Bronchial epithelial cell (primary cell): ENCODE measurements around the gene DBP. TPM values are rescaled to one million over a fixed set of nuclear protein-coding genes. Genes with fewer than 3 reads are reported as not detected.

Experiments used
- DNase-seq: peaks from one replicate; pipeline ENCODE4 v3.0.0-alpha.2; 2010; ENCODE audit warnings: low read depth
- FAIRE-seq: peaks from 2 replicates; lab custom pipeline; 2011; peaks lifted over from hg19 to GRCh38; lab: Jason Lieb, UNC
- H3K27me3 ChIP-seq: 2 replicates; pipeline ENCODE4 v1.5.1; 2011; ENCODE audit warnings: low read length; ENCODE audit not compliant: control insufficient read depth, insufficient read depth
- H3K36me3 ChIP-seq: 2 replicates; pipeline ENCODE4 v1.5.1; 2011; ENCODE audit warnings: low read length; ENCODE audit not compliant: control insufficient read depth, insufficient read depth
- H3K4me3 ChIP-seq: 2 replicates; pipeline ENCODE4 v1.5.1; 2011; ENCODE audit warnings: mild to moderate bottlenecking, low read depth, low read length, control low read depth
- total RNA-seq: library from RNA; depleted of rRNA; stranded (reverse); fragments of >200 nt; gene quantifications from 2 replicates; pipeline ENCODE4 v1.2.1, GENCODE V29; 2014
- TF ChIP-seq, protein P1 (sequence below): IDR thresholded peaks from 2 replicates; pipeline ENCODE4 v1.5.1; 2011; ENCODE audit warnings: mild to moderate bottlenecking, moderate library complexity, low read length, control low read depth, inconsistent platforms; ENCODE audit not compliant: insufficient read depth, severe bottlenecking

The DBP gene
- total RNA-seq, 1 donor from 2014 or later = 6.6 TPM

DNA sequence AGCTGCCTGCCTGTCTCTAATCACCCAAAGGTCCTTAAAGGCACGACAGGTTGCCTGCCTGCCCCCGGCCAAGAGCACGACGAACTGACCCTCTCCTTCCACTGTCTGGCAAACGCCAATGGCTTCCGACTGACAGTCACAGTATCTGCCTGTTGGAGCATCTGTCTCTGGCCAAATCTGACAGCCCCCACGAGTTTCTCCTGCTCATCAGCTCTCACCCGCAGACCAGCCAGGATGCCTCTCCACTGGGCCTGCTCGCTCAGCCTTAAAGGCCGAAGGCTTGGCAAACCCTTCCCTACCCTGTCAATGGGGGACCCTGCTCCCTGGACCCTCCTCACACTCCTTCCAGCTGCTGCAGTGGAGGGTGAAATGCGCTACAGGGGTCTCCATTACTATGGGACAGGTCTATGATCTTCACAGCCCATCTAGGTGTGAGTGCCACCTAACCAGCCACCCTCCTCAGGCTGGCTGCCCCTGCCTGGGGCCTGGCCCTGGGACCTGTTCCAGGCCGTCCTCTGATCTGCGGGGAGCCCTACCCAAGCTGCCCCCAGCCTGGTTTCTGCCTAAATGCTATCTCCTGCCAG is 23.2 kb downstream of the DBP start:
- TF ChIP-seq, protein P1, sequence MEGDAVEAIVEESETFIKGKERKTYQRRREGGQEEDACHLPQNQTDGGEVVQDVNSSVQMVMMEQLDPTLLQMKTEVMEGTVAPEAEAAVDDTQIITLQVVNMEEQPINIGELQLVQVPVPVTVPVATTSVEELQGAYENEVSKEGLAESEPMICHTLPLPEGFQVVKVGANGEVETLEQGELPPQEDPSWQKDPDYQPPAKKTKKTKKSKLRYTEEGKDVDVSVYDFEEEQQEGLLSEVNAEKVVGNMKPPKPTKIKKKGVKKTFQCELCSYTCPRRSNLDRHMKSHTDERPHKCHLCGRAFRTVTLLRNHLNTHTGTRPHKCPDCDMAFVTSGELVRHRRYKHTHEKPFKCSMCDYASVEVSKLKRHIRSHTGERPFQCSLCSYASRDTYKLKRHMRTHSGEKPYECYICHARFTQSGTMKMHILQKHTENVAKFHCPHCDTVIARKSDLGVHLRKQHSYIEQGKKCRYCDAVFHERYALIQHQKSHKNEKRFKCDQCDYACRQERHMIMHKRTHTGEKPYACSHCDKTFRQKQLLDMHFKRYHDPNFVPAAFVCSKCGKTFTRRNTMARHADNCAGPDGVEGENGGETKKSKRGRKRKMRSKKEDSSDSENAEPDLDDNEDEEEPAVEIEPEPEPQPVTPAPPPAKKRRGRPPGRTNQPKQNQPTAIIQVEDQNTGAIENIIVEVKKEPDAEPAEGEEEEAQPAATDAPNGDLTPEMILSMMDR = no peak
- FAIRE-seq (no peak), DNase-seq (no peak)
- H3K36me3 ChIP-seq = peaks cover 28% of the 10 kb centered on the region
- H3K27me3 ChIP-seq = no peaks in the 10 kb centered on the region
- peak overlapping the region; percentile 40 for H3K4me3 ChIP-seq

DNA sequence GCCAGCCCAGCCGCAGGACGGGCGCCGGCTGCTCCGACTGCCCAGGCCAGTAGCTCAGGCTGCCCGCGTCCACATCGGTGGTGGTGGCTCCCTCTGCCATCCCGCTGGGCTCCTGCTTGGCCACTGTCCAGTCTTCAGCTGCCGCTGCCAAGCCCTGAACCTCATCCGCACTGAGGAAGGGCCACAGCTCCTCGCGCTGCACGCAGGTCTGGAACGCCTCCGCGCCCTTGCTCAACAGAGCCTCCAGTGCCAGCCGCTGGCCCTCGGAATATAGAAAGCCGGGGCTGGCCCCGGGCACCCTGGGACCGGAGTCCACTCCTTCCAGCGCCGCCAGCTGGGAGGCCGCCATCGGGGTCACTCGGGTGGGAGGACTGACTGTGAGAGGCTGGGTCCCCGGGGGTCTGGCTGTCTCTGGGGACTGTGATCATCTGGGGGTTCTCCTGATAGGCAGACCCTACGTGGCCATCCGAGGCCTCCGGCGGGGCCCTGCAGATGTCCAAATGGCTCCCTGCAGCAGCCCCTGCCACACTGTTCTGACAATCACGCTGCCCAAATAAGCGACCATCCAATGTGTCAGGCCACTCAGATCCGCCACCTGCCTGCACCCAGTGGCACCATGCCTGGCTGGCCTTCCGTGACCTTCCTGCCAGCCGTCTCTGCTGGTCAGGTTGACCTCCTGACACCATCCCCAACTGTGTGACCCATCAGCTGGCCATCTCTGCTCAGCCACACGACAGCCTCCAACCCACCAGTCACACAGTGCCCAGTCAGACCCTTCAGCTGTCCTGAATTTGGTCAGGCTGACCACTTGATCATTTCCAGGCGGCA is 23.9 kb downstream of the DBP start:
- no peaks in the 10 kb centered on the region for H3K27me3 ChIP-seq
- TF ChIP-seq, protein P1 = no peak
- DNase-seq (no peak), FAIRE-seq (no peak)
- no peak overlapping the region for H3K4me3 ChIP-seq
- peaks cover 28% of the 10 kb centered on the region for H3K36me3 ChIP-seq

DNA sequence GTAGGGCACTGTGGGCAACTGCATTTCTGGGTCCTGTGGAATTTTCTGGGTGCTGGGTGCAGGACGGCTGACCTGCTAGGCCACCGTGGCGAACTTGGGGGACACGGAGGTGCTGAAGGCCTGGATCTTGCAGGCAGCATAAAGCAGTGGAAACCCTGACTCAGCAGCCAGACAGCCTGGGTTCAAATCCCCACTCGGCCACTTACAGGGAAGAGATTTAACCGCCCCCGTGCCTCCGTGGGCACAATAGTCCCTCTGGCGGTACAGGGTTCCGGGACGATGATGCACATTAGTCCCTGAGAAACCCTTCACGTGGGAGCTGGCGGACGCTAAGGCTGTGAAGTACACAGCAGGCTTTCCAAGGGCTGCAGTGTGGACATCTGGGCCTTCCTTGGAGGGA is 25.3 kb downstream of the DBP start:
- no peak for FAIRE-seq
- TF ChIP-seq, protein P1 = no peak

DNA sequence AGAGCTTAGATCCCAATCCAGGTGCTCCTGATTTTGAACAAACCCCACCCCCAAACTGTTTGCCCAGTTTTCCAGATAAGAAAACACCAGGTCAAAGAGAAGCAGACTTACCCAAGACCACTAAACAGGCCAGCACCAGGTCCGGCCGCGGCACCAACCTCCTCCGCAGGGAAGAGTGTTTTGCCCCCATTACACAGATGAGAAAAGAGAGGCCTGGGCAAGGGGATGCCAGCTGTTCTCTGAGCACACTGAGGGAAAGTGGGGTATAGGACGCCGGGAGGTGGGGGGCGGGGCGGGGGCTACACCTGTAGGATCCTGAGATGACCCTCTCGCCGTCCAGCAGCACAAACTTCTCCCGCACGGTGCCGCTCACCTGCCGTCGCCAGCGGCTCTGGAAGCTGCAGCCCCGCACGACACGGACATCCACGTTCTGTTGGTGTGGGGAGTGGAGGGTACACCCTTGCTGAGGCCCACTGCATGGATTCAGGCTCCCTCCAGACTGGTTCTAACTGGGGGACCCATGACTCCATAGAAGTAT is 27.5 kb downstream of the DBP start:
- FAIRE-seq = no peak
- Histone ChIP-seq H3K4me3 (no peak overlapping the region), H3K27me3 (no peaks in the 10 kb centered on the region), H3K36me3 (peaks cover 1% of the 10 kb centered on the region)
- no peak for DNase-seq
- TF ChIP-seq, protein P1 = no peak

More for the DNA sequence above, 25.3 kb downstream of the DBP start:
- peaks cover 17% of the 10 kb centered on the region for H3K36me3 ChIP-seq
- no peak for DNase-seq
- no peaks in the 10 kb centered on the region for H3K27me3 ChIP-seq
- no peak overlapping the region for H3K4me3 ChIP-seq

DNA sequence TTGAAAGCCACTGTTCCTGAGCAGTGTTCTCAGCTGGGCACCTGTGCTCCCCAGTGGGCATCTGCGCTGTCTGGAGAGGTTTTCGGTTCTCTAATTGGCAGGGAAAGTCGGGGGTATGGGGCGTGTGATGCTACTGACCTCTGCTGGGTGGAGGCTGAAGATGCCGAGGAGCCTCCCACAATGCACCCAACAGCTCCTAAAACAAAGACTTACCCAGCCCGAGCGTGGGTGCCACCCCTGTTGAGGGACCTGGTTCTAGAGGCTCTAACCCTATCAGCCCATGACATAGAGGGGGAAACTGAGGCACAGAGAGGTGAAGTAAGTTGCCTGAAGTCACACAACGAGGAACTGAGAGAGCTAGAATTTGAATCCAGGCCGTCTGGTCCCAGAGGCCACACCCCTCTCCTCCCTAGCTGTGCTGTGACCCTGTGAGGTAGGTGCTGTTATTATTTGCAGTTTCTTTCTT is 28.3 kb downstream of the DBP start:
- DNase-seq (peak; percentile 39), FAIRE-seq (no peak)
- peaks cover 1% of the 10 kb centered on the region for H3K36me3 ChIP-seq
- TF ChIP-seq, protein P1 = peak; percentile 65
- H3K27me3 ChIP-seq = no peaks in the 10 kb centered on the region
- no peak overlapping the region for H3K4me3 ChIP-seq
